UCSD-AML1 (cell line): Measurements from ENCODE around the gene KIAA1217.

Experiments
- DNase-seq: peaks from one replicate; lab custom pipeline; 2025; ENCODE audit not compliant: unreplicated experiment; lab: John Stamatoyannopoulos, UW

Gene KIAA1217

GRCh38 chr10:24571870-24572450, 363.0 kb downstream of the KIAA1217 start:
- no peak for DNase-seq

GRCh38 chr10:24574161-24574560, 365.2 kb downstream of the KIAA1217 start:
- DNase-seq, result no peak

GRCh38 chr10:24574578-24575155, 365.7 kb downstream of the KIAA1217 start:
- no peak for DNase-seq

GRCh38 chr10:24575481-24576002, 366.6 kb downstream of the KIAA1217 start:
- no peak for DNase-seq

GRCh38 chr10:24579448-24579847, 370.5 kb downstream of the KIAA1217 start:
- DNase-seq, result no peak

- no peak for DNase-seq
Measured at GRCh38 chr10:24579906-24580305, 371.0 kb downstream of the KIAA1217 start.

GRCh38 chr10:24589265-24589664, 380.3 kb downstream of the KIAA1217 start:
- DNase-seq, result no peak

GRCh38 chr10:24590697-24591457, 381.9 kb downstream of the KIAA1217 start:
- no peak for DNase-seq

GRCh38 chr10:24596217-24596930, 387.4 kb downstream of the KIAA1217 start:
- no peak for DNase-seq

GRCh38 chr10:24597426-24597825, 388.5 kb downstream of the KIAA1217 start:
- DNase-seq, result no peak
